Measurements from ENCODE around the gene MMP11.

The MMP11 gene

GRCh38 chr22:23833017-23833751 lies 60.5 kb downstream of the MMP11 start:
- no peak overlapping the region for H3K27ac ChIP-seq (ENCODE audit: low read length)
- H3K4me3 ChIP-seq (ENCODE audit: low read length in 2 of 2): no peak overlapping the region
- no peaks in the 10 kb centered on the region for H3K9me3 ChIP-seq (ENCODE audit: control insufficient read depth in 2 of 2, low read length in 2 of 2)
- H3K27me3 ChIP-seq (ENCODE audit: control insufficient read depth in 1 of 2, insufficient read depth in 2 of 2, low read length in 2 of 2): no peaks in the 10 kb centered on the region
- H3K36me3 ChIP-seq (ENCODE audit: control insufficient read depth in 2 of 2, insufficient read depth in 2 of 2, low read length in 2 of 2): peaks cover 16 to 27% of the 10 kb centered on the region in 2 donors
- H3K4me1 ChIP-seq (ENCODE audit: control insufficient read depth, insufficient read depth, low read length): peaks cover 18% of the 10 kb centered on the region
- H3K9ac ChIP-seq (ENCODE audit: low read length in 2 of 2): no peak overlapping the region

Measured in stomach smooth muscle (tissue), 2 donors.